Measurements from ENCODE around the gene KDM5A.

Gene KDM5A

DNA sequence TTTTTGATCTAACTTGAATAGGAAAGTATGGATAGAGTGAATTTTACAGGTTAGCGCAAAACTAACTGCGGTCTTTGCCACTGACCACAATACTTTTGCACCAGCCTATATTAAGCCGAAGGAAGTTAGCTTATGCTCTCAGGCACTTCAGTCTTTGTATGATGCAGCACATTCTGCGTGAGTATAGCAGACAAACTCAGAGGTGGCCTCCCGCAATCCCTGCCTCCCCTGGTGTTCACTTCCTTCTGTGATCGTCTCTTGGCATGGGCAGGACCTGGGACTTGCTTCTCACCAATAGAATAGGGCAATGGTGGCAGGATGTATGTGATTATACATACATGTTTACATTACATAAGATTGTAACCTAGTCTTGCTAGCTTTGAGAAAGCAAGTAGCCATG is 116.2 kb downstream of the KDM5A start:
- peak; percentile 5 to 60 for DNase-seq (ENCODE audit: low read depth in 1 of 2, low spot score in 1 of 2)
- TF ChIP-seq SPI1 (IDR thresholded peaks at IDR 0.05; ENCODE audit: borderline replicate concordance, low read depth) (no peak; the same call in 1 of the 2 replicates), POLR2AphosphoS5 (IDR thresholded peaks at IDR 0.05; ENCODE audit: low read depth) (no peak), CTCF (IDR thresholded peaks at IDR 0.05; ENCODE audit: insufficient read depth, low read length) (no peak), GABPA (IDR thresholded peaks at IDR 0.05; ENCODE audit: low read depth) (no peak), REST (IDR thresholded peaks at IDR 0.05; ENCODE audit: insufficient replicate concordance, low read depth) (no peak)
- no peaks in the 10 kb centered on the region for H3K27me3 ChIP-seq (ENCODE audit: insufficient read depth, poor library complexity, severe bottlenecking)
- H3K4me3 ChIP-seq (replicated peaks; ENCODE audit: insufficient read depth, low read length): no peak overlapping the region
- H3K27ac ChIP-seq (replicated peaks): no peak overlapping the region

DNA sequence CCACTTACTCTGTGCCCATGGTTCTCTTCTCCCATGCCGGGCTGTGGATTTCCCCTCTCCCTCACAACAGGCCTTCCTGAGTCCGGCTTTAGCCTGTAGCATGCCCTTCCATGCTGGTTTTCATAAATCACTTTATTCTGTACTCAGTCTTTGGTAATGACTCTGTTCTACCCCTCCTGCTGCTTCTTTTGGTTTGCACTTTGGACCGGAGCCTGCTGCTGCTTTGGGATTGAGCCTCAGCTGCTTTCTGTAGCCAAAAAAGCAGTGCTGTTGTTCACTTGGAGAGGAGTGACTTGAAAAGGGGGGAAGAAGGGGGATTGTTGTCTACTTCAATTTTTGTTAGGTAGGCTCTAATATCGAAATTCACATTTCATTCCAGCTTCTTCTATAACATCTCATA is 118.0 kb downstream of the KDM5A start:
- no peak overlapping the region for H3K27ac ChIP-seq (replicated peaks)
- DNase-seq (ENCODE audit: low read depth in 1 of 2, low spot score in 1 of 2): no peak
- H3K27me3 ChIP-seq (ENCODE audit: insufficient read depth, poor library complexity, severe bottlenecking): no peaks in the 10 kb centered on the region
- TF ChIP-seq POLR2AphosphoS5 (IDR thresholded peaks at IDR 0.05; ENCODE audit: low read depth) (no peak), REST (IDR thresholded peaks at IDR 0.05; ENCODE audit: insufficient replicate concordance, low read depth) (no peak), CTCF (IDR thresholded peaks at IDR 0.05; ENCODE audit: insufficient read depth, low read length) (no peak), GABPA (IDR thresholded peaks at IDR 0.05; ENCODE audit: low read depth) (no peak), SPI1 (IDR thresholded peaks at IDR 0.05; ENCODE audit: borderline replicate concordance, low read depth) (no peak)
- no peak overlapping the region for H3K4me3 ChIP-seq (replicated peaks; ENCODE audit: insufficient read depth, low read length)

- H3K4me3 ChIP-seq (replicated peaks; ENCODE audit: insufficient read depth, low read length): no peak overlapping the region
- no peak for TF ChIP-seq POLR2AphosphoS5 (IDR thresholded peaks at IDR 0.05; ENCODE audit: low read depth)
- TF ChIP-seq REST (IDR thresholded peaks at IDR 0.05; ENCODE audit: insufficient replicate concordance, low read depth): no peak
- no peak for TF ChIP-seq GABPA (IDR thresholded peaks at IDR 0.05; ENCODE audit: low read depth)
- TF ChIP-seq CTCF (IDR thresholded peaks at IDR 0.05; ENCODE audit: insufficient read depth, low read length): no peak
- TF ChIP-seq SPI1 (IDR thresholded peaks at IDR 0.05; ENCODE audit: borderline replicate concordance, low read depth): no peak
- no peak for DNase-seq (ENCODE audit: low read depth in 1 of 2, low spot score in 1 of 2)
- H3K27ac ChIP-seq (replicated peaks): no peak overlapping the region
- no peaks in the 10 kb centered on the region for H3K27me3 ChIP-seq (ENCODE audit: insufficient read depth, poor library complexity, severe bottlenecking)
These were observed 119.9 kb downstream of the KDM5A start for GRCh38 chr12:269191-269590.

All from HL-60 (cell line).